Muscle of back (tissue), 11 donors: ENCODE data around the gene ULBP2. TPM values are rescaled to one million over a fixed set of nuclear protein-coding genes. Genes with fewer than 3 reads are reported as not detected.
A peak's percentile ranks its signal among the peaks of the same experiment; 100 is the strongest.
"Not testable (repeated sequence)": the region's sequence is repeated elsewhere in the genome, so short reads cannot be mapped to it uniquely, and the experiment has no call there.

Source experiments
- DNase-seq, 3 donors: peaks; one replicate each; pipeline versions ENCODE4 v3.0.0 to v3.0.0-alpha.2; 2013
- polyA plus RNA-seq, 10 donors: library from polyadenylated mRNA; unstranded; fragments of 120-200 nt; gene quantifications; one replicate each; pipeline ENCODE4 v1.2.1, GENCODE V29; 2013; ENCODE audit not compliant: insufficient read length in 10 of 10

ULBP2 gene
- polyA plus RNA-seq, 10 donors: 0.12 to 0.81 (median 0.44) TPM

DNA sequence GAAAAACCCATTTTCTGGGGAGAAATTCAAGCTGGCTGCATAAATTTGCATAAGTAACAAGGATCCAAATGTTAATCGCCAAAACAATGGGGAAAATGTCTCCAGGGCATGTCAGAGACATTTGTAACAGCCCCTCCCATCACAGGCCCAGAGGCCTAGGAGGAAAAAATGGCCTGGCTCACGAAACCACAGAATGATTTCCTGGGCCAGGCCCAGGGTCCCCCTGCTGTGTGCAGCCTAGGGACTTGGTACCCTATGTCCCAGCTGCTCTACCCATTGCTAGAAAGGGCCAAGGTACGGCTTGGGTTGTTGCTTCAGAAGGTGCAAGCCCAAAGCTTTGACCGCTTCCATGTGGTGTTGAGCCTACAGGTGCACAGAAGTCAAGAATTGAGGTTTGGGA lies 33.3 kb upstream of the ULBP2 start:
- DNase-seq: not testable (repeated sequence)

- no peak for DNase-seq
Measured at GRCh38 chr6:149909701-149910470, 31.9 kb upstream of the ULBP2 start.

- DNase-seq: no peak
Measured at GRCh38 chr6:149910721-149911151, 31.1 kb upstream of the ULBP2 start.

DNA sequence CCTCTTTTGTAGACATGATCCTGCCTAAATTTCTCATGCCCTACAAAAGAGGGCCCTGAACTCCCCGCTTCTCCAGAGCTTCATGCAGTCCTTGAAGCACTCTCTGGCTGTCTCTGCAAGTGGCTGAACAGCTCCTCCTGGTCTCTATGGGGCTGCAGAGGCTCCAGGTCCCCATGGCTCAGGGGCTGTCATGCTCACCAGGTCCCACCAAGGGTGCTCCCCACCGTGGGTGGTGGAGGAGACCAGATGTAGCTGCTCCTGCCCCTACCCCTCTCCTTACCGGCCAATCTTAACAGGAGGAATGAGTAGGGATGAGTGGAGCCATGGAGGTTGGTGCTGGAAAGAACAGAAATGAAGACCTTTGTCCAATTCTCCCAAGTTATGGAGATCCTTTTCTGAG lies 29.1 kb upstream of the ULBP2 start:
- DNase-seq: not testable (repeated sequence)

- DNase-seq: no peak
Measured at GRCh38 chr6:149913085-149913484, 28.7 kb upstream of the ULBP2 start.

DNA sequence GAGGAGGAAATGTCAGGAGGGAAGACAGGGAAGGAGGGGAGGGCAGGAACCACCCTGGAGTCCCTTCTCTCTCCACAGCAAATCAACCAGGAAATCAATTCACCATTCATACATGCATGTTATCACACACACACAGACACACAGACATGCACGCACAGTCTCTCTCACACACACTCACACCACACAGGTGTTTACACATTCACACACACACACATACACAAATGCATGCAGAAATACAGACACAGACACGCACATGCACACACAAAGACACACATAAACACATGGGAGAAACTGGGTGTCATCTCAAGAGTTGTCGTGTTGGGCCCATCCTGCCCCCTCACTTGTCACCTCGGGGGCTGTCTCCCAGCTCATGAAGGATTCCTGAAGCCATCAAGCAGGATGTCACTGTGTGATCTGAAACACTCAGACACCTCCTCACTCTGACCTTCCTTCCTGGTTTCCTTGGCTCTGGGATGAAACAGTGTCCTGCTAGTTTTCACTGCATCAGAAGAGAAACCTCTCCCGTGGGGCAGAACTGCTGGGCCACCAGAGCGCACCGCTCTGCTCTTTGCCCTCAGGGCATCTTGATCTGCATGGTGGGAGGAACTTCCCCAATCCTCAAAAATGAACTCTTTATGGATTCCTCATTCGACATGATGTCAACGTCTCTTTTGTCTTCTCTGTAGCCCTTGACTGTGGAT lies 28.1 kb upstream of the ULBP2 start:
- no peak for DNase-seq

DNA sequence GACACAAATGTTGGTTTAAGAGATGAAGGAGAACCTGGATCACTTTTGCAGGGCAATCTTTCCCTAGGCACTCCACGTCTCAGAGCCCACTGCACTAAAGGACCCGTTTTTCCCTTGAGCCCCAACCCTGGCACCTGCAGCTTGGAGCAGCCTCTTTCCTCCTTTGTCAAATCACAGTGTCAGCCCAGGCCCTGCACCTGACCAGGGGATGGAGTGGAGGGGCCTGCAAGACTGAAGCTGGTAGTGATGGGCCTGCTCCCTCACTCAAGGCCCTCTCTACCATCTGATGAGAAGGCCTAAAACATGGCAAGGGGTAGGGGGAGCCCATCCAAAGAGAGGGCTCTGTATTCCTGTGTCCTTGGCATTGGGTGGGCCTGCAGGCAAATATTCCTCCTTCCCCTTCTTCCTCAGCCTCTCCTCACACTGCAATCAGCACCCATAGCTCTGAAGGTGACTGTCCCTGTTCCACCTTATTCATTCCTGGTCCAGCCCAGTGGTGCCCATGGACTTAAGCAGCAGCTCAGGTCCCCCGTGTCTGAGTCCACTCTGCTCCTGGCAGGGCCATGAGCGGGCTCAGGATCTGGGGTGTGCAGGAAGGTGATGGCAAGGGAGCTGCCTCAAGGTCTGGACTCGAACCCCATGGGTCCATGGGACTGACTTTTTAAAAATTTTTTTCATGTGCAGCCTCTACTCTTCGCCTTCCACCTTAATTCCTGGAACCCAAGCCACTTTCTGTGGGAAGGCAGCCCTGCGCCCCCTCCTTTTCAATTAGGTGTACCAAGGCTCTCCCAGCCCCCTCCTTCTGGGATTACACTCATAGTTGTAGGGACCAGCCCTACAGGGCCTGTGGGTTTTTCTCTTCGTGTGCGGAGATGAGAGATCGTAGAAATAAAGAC lies 25.6 kb upstream of the ULBP2 start:
- DNase-seq: no peak

DNA sequence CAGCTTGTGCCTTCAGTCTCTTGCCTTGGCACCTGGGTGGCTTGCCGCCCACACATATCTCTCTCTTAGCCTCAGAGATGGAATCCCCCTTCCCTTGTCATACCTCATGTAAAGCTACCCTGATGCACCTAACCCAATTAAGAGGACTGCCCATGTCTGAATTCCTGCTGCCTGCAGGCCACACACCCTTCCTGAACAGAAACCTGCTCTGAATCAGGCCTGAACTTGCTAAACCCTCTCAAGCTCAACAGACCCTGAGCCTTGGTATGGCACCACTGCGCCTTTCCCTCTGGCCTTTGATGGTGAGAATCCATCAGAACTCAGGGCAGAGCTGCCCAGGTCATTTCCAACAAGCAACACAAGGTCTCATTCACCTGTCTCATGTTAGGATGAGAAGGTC lies 24.1 kb upstream of the ULBP2 start:
- DNase-seq: no peak

GRCh38 chr6:149918151-149918905 lies 23.5 kb upstream of the ULBP2 start:
- no peak for DNase-seq

DNA sequence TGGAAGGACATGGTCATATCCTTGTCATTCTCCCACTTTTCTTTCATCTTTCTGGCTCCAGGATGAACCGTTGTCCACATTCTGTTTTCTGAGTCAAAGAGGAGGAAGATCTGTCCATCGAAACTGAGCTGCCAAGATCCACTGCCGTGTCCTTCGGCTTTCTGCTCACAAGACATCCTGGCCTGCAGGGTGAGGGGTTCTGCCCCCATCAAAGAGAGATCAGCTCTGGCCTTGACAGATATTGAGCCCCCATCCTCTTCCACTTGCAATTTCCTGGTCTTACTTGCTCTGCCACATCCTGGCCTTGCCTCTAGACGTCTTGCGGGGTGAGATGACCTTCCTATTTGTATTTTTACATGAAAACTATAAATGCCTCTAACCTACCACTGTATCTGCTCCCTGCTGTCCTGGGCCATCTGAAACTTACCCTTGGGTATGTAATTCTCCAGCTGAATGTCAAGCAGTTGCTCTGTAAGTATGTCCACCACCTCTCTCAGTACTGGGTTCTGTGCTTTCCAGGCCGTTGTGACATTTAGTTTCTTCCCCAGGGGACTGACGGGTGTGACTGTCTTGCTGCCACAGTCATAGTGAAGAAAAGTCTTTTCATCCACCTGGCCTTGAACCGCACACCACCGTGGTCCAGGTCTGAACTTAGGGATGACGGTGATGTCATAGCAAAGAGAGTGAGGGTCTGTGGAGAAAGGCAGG lies 22.5 kb upstream of the ULBP2 start:
- DNase-seq: not testable (repeated sequence)

GRCh38 chr6:149919834-149920225 lies 22.0 kb upstream of the ULBP2 start:
- no peak for DNase-seq

- DNase-seq: no peak
Measured at GRCh38 chr6:149921361-149921760, 20.5 kb upstream of the ULBP2 start.

GRCh38 chr6:149922091-149922490 lies 19.7 kb upstream of the ULBP2 start:
- DNase-seq: not testable (repeated sequence)

GRCh38 chr6:149922642-149923326 lies 19.0 kb upstream of the ULBP2 start, which contains the start of gene RAET1G:
TSS of gene RAET1G (minus strand) at chr6:149923121. CDS start at chr6:149923010, 111 bp downstream.
- DNase-seq: peak; percentile 90 to 95 (median 92)

- no peak for DNase-seq
Measured at GRCh38 chr6:149923327-149923986, 18.4 kb upstream of the ULBP2 start.

DNA sequence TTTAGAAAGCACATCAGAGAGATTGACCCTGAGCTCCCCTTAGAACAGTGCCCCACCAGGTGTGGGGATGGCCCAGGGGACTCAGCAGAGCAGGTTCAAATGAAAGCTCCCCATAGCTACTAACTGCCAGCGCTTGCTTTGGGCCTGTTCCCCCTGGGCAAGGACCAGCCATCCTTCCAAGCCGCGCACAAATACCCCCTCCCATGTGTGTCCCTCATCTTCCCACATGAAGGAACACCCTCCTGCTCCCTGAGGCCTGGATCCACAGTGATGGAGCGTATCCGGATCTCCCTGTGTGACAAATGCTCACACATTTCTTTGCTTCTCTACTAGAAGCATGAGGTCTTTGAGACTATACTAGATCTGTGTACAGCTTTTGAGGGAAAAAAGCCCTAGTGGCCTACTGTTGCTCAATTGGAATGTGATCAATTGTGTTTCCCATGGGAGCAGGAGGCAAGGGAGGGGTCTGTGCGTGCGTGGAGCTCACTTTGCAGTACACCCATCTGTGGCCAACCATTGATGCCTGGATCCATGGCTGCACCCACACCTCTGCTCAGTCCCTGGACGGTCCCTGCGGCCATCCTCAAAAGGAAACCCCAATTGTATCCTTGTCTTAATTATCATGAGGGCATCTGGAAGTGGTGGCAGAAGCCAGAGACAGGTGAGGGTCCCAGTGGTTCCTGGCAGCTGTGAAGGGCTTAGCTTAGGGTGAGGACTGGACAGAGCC lies 17.4 kb upstream of the ULBP2 start:
- no peak for DNase-seq

GRCh38 chr6:149924933-149925252 lies 16.9 kb upstream of the ULBP2 start:
- DNase-seq: no peak

- peak in 1 of 3 donors; percentile 53 for DNase-seq
Measured at GRCh38 chr6:149925253-149925973, 16.4 kb upstream of the ULBP2 start.
